Left kidney (tissue), 2 donors: ENCODE data around the gene GRK5. TPM values are rescaled to one million over a fixed set of nuclear protein-coding genes. Genes with fewer than 3 reads are reported as not detected.

ENCODE experiments used
- DNase-seq: peaks from one replicate; pipeline ENCODE4 v3.0.0-alpha.2; 2013
- polyA plus RNA-seq: library from polyadenylated mRNA; unstranded; fragments of 120-200 nt; gene quantifications from one replicate; pipeline ENCODE4 v1.2.1, GENCODE V29; 2013; ENCODE audit not compliant: insufficient read length

Gene GRK5
- polyA plus RNA-seq, 1 donor, result 14.0 TPM

- DNase-seq, result no peak
Observed at GRCh38 chr10:119483001-119483400, 275.6 kb downstream of the GRK5 start.

GRCh38 chr10:119483839-119484238, 276.5 kb downstream of the GRK5 start:
- DNase-seq, result no peak

- DNase-seq, result no peak
Observed at GRCh38 chr10:119488675-119489074, 281.3 kb downstream of the GRK5 start.

GRCh38 chr10:119489991-119490326, 282.6 kb downstream of the GRK5 start:
- no peak for DNase-seq

GRCh38 chr10:119491966-119492757, 284.8 kb downstream of the GRK5 start:
- DNase-seq, result no peak

- no peak for DNase-seq
Observed at GRCh38 chr10:119493155-119493554, 285.8 kb downstream of the GRK5 start.

- DNase-seq, result no peak
Observed at GRCh38 chr10:119494236-119495020, 287.1 kb downstream of the GRK5 start.

- no peak for DNase-seq
Observed at GRCh38 chr10:119495021-119495505, 287.7 kb downstream of the GRK5 start.

- no peak for DNase-seq
Observed at GRCh38 chr10:119495545-119495944, 288.2 kb downstream of the GRK5 start.

GRCh38 chr10:119496273-119496672, 288.9 kb downstream of the GRK5 start:
- no peak for DNase-seq

- no peak for DNase-seq
Observed at GRCh38 chr10:119497243-119497642, 289.9 kb downstream of the GRK5 start.

GRCh38 chr10:119498889-119499676, 291.7 kb downstream of the GRK5 start:
- DNase-seq, result no peak

GRCh38 chr10:119499677-119500002, 292.3 kb downstream of the GRK5 start:
- DNase-seq, result no peak

- DNase-seq, result no peak
Observed at GRCh38 chr10:119500123-119500795, 292.9 kb downstream of the GRK5 start.

- no peak for DNase-seq
Observed at GRCh38 chr10:119500821-119501220, 293.4 kb downstream of the GRK5 start.

- no peak for DNase-seq
Observed at GRCh38 chr10:119501690-119502089, 294.3 kb downstream of the GRK5 start.

GRCh38 chr10:119502209-119502608, 294.8 kb downstream of the GRK5 start:
- no peak for DNase-seq

- DNase-seq, result no peak
Observed at GRCh38 chr10:119502618-119503155, 295.3 kb downstream of the GRK5 start.

GRCh38 chr10:119503821-119504220, 296.4 kb downstream of the GRK5 start:
- no peak for DNase-seq

- no peak for DNase-seq
Observed at GRCh38 chr10:119504651-119505050, 297.3 kb downstream of the GRK5 start.

- DNase-seq, result no peak
Observed at GRCh38 chr10:119505131-119505551, 297.8 kb downstream of the GRK5 start.
